AG09309 (cell line): ENCODE measurements around the gene PAPOLB.

Experiments used
- DNase-seq: peaks from one replicate; pipeline ENCODE4 v3.0.0-alpha.2; 2010; ENCODE audit warnings: low read depth
- H3K4me3 ChIP-seq: 2 replicates; pipeline ENCODE4 v1.5.1; 2011; ENCODE audit warnings: mild to moderate bottlenecking, low read depth, low read length, moderate library complexity; ENCODE audit not compliant: control insufficient read depth
- TF ChIP-seq, protein P1 (sequence below): IDR thresholded peaks from 2 replicates; pipeline ENCODE4 v1.5.1; 2011; ENCODE audit warnings: mild to moderate bottlenecking, low read depth, low read length, inconsistent platforms; ENCODE audit not compliant: insufficient read depth, control insufficient read depth; ENCODE audit errors: missing control alignments

The PAPOLB gene

DNA sequence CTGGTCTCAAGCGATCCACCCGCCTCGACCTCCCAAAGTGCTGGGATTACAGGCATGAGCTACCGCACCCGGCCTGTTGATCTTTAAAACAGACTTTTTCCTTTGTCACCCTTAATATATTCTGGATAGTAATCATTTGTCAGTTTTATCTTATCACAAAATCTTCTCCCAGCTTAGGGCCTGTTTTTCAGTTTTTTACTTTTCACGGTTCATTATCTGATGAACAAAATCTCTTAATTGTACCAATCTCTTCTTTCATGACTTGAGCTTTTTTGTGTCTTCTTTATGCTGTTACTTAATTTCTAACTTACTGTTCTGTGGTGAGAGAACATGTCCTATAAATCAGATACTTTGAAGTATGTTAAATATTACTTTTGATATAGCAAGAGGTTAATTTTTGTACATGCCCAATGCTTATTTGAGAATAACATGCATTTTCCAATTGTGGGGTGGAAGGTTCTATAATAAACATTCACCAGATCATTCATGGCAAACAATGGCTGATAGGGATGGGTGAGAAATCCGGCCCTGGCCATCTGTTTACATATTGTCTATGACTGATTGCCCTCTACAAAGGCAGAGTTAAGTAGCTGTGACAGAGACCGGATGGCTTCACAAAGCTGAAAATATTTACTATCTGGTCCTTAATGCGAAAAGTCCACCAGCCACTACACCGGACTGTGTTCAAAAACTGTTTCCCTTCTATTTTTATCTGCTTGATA lies 5.3 kb downstream of the PAPOLB start:
- DNase-seq = no peak
- TF ChIP-seq, protein P1, sequence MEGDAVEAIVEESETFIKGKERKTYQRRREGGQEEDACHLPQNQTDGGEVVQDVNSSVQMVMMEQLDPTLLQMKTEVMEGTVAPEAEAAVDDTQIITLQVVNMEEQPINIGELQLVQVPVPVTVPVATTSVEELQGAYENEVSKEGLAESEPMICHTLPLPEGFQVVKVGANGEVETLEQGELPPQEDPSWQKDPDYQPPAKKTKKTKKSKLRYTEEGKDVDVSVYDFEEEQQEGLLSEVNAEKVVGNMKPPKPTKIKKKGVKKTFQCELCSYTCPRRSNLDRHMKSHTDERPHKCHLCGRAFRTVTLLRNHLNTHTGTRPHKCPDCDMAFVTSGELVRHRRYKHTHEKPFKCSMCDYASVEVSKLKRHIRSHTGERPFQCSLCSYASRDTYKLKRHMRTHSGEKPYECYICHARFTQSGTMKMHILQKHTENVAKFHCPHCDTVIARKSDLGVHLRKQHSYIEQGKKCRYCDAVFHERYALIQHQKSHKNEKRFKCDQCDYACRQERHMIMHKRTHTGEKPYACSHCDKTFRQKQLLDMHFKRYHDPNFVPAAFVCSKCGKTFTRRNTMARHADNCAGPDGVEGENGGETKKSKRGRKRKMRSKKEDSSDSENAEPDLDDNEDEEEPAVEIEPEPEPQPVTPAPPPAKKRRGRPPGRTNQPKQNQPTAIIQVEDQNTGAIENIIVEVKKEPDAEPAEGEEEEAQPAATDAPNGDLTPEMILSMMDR = no peak
- H3K4me3 ChIP-seq = no peak overlapping the region

DNA sequence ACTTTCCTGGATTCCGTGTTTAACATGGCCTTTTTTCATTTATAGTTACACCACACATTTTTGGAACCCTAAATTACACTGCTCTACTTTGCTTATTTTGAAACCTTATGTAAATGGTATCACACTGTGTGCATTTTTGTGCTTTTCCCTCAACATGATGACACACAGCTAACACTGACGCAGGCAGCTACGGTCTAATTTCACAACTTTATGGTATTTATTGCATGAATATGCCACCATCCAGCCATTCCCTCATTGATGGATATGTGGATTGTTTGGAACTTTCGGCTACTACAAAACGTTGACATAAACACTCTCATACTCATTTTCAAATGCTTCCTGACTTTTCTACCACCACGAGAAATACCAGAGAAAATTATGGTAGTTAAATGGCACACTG lies 6.9 kb downstream of the PAPOLB start:
- peak; percentile 10 for DNase-seq
- TF ChIP-seq, protein P1 = no peak

DNA sequence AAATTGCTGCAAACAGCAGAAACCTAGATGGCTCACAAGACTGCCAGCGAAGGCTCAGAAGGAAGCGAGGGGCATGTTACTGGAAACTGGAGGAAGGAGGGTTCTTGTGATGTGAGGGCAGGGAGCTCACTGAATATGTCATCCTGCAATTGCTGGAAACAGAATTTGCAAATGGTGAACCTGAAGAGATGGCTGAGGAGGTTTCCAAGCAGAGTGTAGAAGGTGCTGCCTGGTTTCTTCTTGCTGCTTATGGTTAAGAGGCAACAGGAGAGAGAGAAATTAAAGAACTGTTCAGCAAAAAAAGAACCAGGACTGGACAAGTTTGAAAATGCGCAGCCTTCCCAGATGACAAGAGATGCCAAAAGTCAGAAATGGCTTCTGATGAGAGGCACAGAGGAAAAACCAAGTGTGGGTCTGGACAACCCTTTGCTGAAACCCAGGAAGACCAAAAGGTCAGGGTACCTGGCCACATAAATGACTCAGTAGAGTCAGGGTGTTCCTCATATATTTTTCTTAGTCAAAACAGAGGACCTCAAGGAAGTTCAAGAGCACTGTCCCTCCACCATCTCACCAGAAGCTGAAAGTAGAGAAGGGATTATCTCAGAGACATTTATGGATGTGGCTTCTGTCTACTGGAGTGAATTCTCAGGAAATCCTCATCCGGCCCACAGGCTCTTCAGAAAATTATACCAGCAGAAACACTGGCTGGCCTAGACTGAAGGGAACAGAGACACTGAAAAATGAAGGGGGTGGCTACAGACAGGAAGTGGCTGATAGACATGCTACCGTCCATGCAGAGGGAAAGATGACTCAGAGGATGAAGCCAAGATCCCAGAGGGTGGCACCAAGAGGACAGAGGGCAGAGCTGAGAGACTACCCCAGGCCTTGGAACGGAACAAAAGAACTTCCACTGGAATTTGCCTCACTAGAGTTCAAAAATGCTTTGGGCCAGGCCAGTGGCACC lies 10.1 kb downstream of the PAPOLB start:
- TF ChIP-seq, protein P1 = no peak
- DNase-seq = no peak
- H3K4me3 ChIP-seq = no peak overlapping the region

More for the DNA sequence above, 6.9 kb downstream of the PAPOLB start:
- no peak overlapping the region for H3K4me3 ChIP-seq

DNA sequence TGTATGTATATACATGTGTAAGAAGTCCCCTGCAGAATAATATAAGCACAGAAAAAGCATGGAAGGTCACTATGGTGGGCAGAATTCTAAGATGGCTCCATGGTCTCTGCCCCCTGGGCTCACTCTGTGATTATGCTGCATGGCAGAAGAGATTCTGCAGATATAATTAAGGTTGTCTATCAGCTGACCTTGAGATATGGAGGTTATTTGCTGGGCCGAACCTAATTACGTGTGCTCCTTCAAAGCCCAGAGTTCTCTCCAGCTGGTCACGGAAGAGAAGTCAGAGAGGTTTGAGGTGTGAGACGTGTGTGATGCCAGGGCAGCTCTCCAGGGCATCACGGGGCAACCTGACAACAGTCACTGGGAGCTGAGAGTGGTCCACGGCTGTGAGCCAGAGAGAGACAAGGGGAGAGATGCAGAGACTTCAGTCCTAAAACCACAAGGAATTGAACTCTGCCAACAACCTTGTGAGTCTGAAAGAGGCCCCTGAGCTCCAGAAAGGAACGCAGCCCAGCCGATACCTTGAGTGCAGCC lies 11.5 kb downstream of the PAPOLB start:
- no peak for DNase-seq
- TF ChIP-seq, protein P1 = no peak
- H3K4me3 ChIP-seq = no peak overlapping the region

DNA sequence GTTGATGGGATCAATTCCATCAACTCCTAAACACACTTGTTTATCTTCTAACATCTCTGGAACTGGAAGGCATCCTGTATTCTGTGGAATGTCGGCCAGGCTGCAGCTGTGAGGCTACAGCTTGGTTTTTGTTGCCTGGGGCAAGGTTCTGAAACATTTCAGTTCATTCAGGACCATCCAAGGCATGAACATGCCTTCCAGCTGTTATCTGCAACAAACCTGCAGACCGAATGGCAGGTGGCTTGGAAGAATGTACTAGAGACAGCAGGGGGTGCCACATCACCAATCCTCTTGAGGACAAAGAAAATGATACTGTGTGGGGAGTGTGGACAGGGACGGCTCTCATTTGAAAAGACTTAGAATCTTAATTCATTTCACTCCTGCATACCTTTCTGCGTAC lies 12.4 kb downstream of the PAPOLB start:
- no peak for DNase-seq
- TF ChIP-seq, protein P1 = peak; percentile 41
- no peak overlapping the region for H3K4me3 ChIP-seq

DNA sequence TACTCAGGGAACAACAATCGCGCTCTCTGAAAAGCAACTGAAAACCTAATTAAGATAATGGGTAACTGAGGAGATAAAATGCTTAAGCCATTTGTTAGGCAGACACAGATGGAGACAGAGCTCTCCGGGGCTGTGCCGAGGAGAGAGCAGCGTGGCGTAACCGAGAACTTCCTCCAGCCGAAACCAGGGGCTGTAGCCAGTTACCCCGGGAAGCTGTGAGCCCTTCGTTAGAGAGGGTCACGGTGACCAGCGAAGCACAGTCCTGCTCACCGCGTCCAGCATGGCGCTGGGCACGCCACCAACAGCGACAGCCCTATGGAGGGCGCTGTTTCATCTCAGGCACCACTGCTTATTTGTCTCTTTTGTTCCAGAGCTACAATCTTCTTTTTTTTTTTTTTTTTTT lies 16.1 kb downstream of the PAPOLB start:
- no peak for DNase-seq
- TF ChIP-seq, protein P1 = peak; percentile 23

More for the DNA sequence above, 16.1 kb downstream of the PAPOLB start:
- no peak overlapping the region for H3K4me3 ChIP-seq
